ENCODE measurements around the gene LRP1B. TPM values are rescaled to one million over a fixed set of nuclear protein-coding genes. Genes with fewer than 3 reads are reported as not detected.

Gene LRP1B
- total and polyA plus RNA-seq, 2 of the 8 experiments (the other 6 are each of a cell fraction or from before 2014, with no cell fraction given): 0.03 TPM; not detected in 1

DNA sequence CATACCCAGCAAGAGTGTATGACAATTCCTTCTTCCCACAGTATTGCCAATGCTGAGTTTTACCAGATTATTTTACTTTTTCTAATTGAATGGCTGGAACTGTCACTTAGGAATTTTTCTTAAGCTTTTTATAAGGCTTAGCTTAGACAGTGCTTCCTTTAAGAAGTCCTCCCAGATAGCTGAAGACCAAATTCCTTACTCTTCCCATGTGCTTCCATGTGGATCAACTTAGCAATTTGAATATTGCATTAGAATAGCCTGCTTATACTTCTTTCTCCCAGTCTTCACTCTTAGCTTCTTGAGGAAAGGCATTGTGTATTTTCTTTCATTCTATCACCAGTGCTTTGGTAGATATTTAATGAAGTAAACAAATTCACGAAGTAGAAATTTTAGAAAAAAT lies 1144.4 kb downstream of the LRP1B start:
- no peak for TF ChIP-seq RBBP5 (IDR thresholded peaks at IDR 0.05; ENCODE audit: borderline replicate concordance, low read depth, low read length)
- 0 out of 2 replicates have a peak, but pooled peaks have one; percentile 10 for TF ChIP-seq POU5F1 (IDR thresholded peaks at IDR 0.05; ENCODE audit: low read depth, low read length)
- H3K79me2 ChIP-seq (ENCODE audit: control insufficient read depth in 1 of 2, insufficient read depth in 2 of 2, low read length in 2 of 2): no peaks in the 10 kb centered on the region
- no peaks in the 10 kb centered on the region for H4K20me1 ChIP-seq (replicated peaks in 1 of 2; ENCODE audit: control insufficient read depth in 1 of 2, insufficient read depth in 2 of 2, low read length in 2 of 2)
- no peak overlapping the region for H2AK5ac ChIP-seq (ENCODE audit: low read depth, low read length)
- no peak overlapping the region for H3K4ac ChIP-seq (replicated peaks; ENCODE audit: insufficient read length, low read depth, low read length)
- no peak overlapping the region for H3K4me2 ChIP-seq (ENCODE audit: insufficient read depth in 1 of 2, low read depth in 2 of 2, low read length in 2 of 2)
- H3K4me1 ChIP-seq (replicated peaks in 1 of 4; ENCODE audit: control insufficient read depth in 3 of 4, insufficient read depth in 4 of 4, low read length in 3 of 4): no peaks in the 10 kb centered on the region; a peak in 1 of 7 replicates
- H2BK15ac ChIP-seq (ENCODE audit: low read length): no peak overlapping the region
- ChIA-PET CTCF (ENCODE audit: partially characterized antibody) (no interaction called here), POLR2A (ENCODE audit: partially characterized antibody) (no interaction called here)
- H3K23ac ChIP-seq (ENCODE audit: insufficient read length): no peak overlapping the region
- no peak for FAIRE-seq
- H3K9ac ChIP-seq (replicated peaks in 1 of 4; ENCODE audit: extremely low read depth in 1 of 4, low read depth in 3 of 4, low read length in 3 of 4): no peak overlapping the region
- H4K91ac ChIP-seq (replicated peaks; ENCODE audit: insufficient read length, low read length): no peak overlapping the region
- no peaks in the 10 kb centered on the region for H3K23me2 ChIP-seq (ENCODE audit: low read depth, low read length)
- H2BK20ac ChIP-seq (ENCODE audit: low read length): no peak overlapping the region
- no peaks in the 10 kb centered on the region for H3K9me3 ChIP-seq (ENCODE audit: insufficient read depth in 2 of 2, low read depth in 1 of 2, low read length in 1 of 2)
- WGBS, 2 experiments (ENCODE audit: extremely low coverage in 1 of 2, insufficient coverage in 1 of 2, insufficient read length in 1 of 2, insufficient replicate concordance in 2 of 2, low coverage in 1 of 2, low lambda C conversion rate in 2 of 2, missing lambda C conversion rate in 1 of 2): 84% methylated on average over 1 of the region's 1 CpG; no CpG with 5 or more reads in 1 of the 2 experiments
- H3K4me3 ChIP-seq (ENCODE audit: extremely low read depth in 1 of 4, insufficient read depth in 2 of 4, low read depth in 3 of 4, low read length in 4 of 4): no peak overlapping the region
- H3K27me3 ChIP-seq (replicated peaks in 1 of 4; ENCODE audit: control insufficient read depth in 3 of 4, extremely low read depth in 1 of 4, insufficient read depth in 3 of 4, low read length in 3 of 4): no peaks in the 10 kb centered on the region
- H2AFZ ChIP-seq (ENCODE audit: low read length): no peak overlapping the region
- no peak overlapping the region for H4K5ac ChIP-seq (ENCODE audit: insufficient read length, low read depth, low read length)
- H3K14ac ChIP-seq (ENCODE audit: insufficient read length): no peak overlapping the region
- H2BK12ac ChIP-seq (ENCODE audit: low read depth, low read length): no peak overlapping the region
- no peak for DNase-seq (ENCODE audit: low read depth in 1 of 2, low spot score in 2 of 2)
- no peak overlapping the region for H4K8ac ChIP-seq (ENCODE audit: extremely low read depth, insufficient read depth, low read length)
- no peaks in the 10 kb centered on the region for H3K36me3 ChIP-seq (ENCODE audit: control insufficient read depth in 2 of 4, insufficient read depth in 4 of 4, low read length in 3 of 4)
- no peaks in the 10 kb centered on the region for H3K79me1 ChIP-seq (ENCODE audit: low read depth, low read length)
- H3K27ac ChIP-seq (ENCODE audit: low read depth, low read length): no peak overlapping the region
- H2BK120ac ChIP-seq (replicated peaks; ENCODE audit: low read depth, low read length): no peak overlapping the region
- no peak overlapping the region for H3K18ac ChIP-seq (ENCODE audit: extremely low read depth, low read length)
- no peak overlapping the region for H2BK5ac ChIP-seq (ENCODE audit: low read depth, low read length)
- no peak overlapping the region for H3K56ac ChIP-seq (replicated peaks; ENCODE audit: insufficient read length, low read depth, low read length)

Data from H1 (cell line).